ENCODE data around the gene ALG1L2. TPM values are rescaled to one million over a fixed set of nuclear protein-coding genes. Genes with fewer than 3 reads are reported as not detected.
A peak's percentile ranks its signal among the peaks of the same experiment; 100 is the strongest.
"Not testable (repeated sequence)": the region's sequence is repeated elsewhere in the genome, so short reads cannot be mapped to it uniquely, and the experiment has no call there.

The ALG1L2 gene, protein sequence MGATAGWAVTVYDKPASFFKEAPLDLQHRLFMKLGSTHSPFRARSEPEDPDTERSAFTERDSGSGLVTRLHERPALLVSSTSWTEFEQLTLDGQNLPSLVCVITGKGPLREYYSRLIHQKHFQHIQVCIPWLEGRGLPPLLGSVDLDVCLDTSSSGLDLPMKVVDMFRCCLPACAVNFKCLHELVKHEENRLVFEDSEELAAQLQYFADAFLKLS
- total RNA-seq, result not detected
- long read RNA-seq, result 0 reads

GRCh38 chr3:130081351-130081881 lies at the start of gene ALG1L2:
ALG1L2 (plus strand) TSS chr3:130081831; CDS start chr3:130082017, 186 bp downstream.
- H3K27me3 ChIP-seq (ENCODE audit: low read depth), result peaks cover 5% of the 10 kb centered on the region
- H3K36me3 ChIP-seq, result no peaks in the 10 kb centered on the region
- H3K4me3 ChIP-seq, result no peak within 1 kb of the TSS
- intact Hi-C loops (cut with micrococcal nuclease), result no loop called here
- no peak for DNase-seq
- no peaks in the 10 kb centered on the region for H3K4me1 ChIP-seq
- no peak within 1 kb of the TSS for H3K27ac ChIP-seq (replicated peaks)
- TF ChIP-seq CTCF (IDR thresholded peaks at IDR 0.05; ENCODE audit: borderline replicate concordance), result no peak
- no peaks in the 10 kb centered on the region for H3K9me3 ChIP-seq (replicated peaks)

DNA sequence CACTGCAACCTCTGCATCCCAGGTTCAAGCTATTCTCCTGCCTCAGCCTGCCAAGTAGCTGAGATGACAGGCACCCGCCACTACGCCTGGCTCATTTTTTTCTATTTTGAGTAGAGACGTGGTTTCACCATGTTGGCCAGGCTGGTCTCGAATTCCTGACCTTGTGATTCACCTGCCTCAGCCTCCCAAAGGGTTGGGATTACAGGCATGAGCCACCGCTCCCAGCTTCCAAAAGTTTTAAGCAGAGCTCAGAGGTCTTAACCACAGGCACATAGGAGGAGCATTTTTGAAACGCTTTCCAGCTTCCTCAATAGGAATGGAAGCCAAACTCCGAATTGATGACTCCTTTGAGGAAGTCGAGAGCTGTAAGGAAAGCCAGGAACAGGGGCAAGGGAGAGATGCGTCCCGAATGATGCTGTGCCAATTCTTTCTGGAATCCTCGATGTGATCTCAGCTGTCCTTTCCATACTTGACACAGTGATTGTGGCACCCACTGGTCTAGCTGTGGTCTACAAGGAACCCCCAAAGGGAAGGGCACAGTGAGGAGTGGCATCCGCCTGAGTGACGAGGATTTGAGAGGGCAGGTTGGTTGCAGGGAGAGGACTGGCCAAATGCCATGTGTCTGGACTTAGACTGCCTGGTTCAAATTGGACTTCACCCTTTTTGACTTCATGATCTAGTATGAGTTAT lies 44.4 kb upstream of the ALG1L2 start:
- H3K4me1 ChIP-seq; intact Hi-C loops (cut with micrococcal nuclease); H3K27me3 ChIP-seq (ENCODE audit: low read depth); H3K36me3 ChIP-seq; H3K9me3 ChIP-seq (replicated peaks); H3K4me3 ChIP-seq; H3K27ac ChIP-seq (replicated peaks); DNase-seq: not testable (repeated sequence)

DNA sequence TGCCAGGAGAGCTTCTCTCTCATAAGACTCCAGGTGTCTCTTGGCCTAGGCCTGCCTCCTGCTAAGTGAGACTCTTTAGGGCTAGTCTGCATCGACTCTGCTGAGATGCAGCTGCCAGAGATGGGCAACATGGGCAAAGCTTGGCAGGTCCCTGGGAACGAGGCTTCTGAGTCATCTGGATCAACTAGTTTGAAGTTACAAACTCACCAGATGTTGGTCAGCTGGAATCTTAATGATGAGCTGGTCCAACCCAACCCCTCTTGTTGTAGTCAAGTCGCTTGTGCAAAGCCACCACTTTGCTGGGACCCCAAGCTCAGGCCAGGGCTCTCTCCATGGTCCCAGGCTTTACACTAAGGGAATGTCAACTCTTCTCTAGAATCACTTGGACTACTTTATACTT lies 38.9 kb upstream of the ALG1L2 start:
- intact Hi-C loops (cut with micrococcal nuclease); H3K36me3 ChIP-seq: not testable (repeated sequence)

GRCh38 chr3:130043658-130044057 lies 38.0 kb upstream of the ALG1L2 start:
- H3K4me1 ChIP-seq; intact Hi-C loops (cut with micrococcal nuclease); H3K27ac ChIP-seq (replicated peaks); DNase-seq; H3K27me3 ChIP-seq (ENCODE audit: low read depth); H3K9me3 ChIP-seq (replicated peaks); H3K36me3 ChIP-seq; H3K4me3 ChIP-seq: not testable (repeated sequence)

More for the DNA sequence above, 38.9 kb upstream of the ALG1L2 start:
- H3K4me1 ChIP-seq; H3K4me3 ChIP-seq; H3K27ac ChIP-seq (replicated peaks); H3K9me3 ChIP-seq (replicated peaks); H3K27me3 ChIP-seq (ENCODE audit: low read depth); DNase-seq: not testable (repeated sequence)

DNA sequence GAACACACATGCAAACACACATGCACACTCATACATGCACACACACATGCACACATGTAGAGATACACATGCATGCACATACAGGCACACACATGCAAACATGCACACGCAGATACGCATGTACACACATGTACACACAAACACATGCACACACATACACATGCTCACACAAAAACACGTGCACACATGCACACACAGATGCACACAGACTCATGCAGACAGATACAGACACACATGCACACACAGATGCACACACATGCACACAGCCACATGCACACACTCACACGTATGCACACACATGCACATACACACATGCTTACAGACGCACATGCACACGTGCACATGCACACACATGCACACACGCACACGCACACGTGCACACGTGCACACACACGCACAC lies 37.3 kb upstream of the ALG1L2 start:
- Histone ChIP-seq H3K4me1 (no peaks in the 10 kb centered on the region), H3K9me3 (replicated peaks) (no peaks in the 10 kb centered on the region), H3K27ac (replicated peaks) (no peak overlapping the region), H3K27me3 (ENCODE audit: low read depth) (peaks cover 9% of the 10 kb centered on the region), H3K4me3 (no peak overlapping the region), H3K36me3 (no peaks in the 10 kb centered on the region)
- DNase-seq, result no peak
- TF ChIP-seq CTCF (IDR thresholded peaks at IDR 0.05; ENCODE audit: borderline replicate concordance), result no peak
- intact Hi-C loops (cut with micrococcal nuclease), result no loop called here

DNA sequence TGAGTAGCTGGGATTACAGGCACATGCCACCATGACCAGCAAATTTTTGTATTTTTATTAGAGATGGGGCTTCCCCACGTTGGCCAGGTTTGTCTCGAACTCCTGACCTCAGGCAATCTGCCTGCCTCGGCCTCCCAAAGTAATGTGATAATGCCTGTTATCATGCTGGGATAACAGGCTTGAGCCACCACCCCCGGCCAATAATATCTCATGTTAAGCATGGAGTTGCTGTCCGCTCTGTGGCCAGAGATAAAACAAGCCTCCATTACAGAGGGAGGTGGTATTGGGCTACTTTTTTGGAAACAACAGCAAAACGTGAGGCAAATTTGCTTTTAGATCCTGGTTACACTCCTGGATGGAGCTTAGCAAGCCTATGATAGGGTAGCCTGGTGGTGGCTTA lies 32.9 kb upstream of the ALG1L2 start:
- H3K4me3 ChIP-seq, result no peak overlapping the region
- no peak for DNase-seq
- no peaks in the 10 kb centered on the region for H3K36me3 ChIP-seq
- no peaks in the 10 kb centered on the region for H3K4me1 ChIP-seq
- TF ChIP-seq CTCF (IDR thresholded peaks at IDR 0.05; ENCODE audit: borderline replicate concordance), result no peak
- H3K27me3 ChIP-seq (ENCODE audit: low read depth), result no peaks in the 10 kb centered on the region
- no peak overlapping the region for H3K27ac ChIP-seq (replicated peaks)
- intact Hi-C loops (cut with micrococcal nuclease), result no loop called here
- no peaks in the 10 kb centered on the region for H3K9me3 ChIP-seq (replicated peaks)

DNA sequence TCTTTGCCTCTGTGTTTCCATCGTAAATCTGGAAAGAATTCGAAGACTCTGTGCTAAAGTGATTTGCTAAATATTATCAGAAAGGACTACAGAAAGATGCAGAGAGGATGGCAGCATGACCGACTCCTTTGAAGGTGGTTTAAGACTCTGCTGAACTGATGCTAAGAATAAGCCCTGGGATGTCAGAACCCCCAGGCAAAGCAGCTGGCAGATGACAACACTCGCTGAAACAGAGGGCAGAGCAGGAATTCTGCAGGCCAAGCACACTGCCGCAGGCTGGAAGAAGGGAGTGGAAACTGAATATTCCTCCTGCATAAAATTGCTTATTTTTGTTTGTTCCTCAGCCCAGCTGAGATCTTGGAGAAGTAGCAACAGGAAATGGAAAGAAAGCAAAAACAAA lies 29.3 kb upstream of the ALG1L2 start:
- H3K27me3 ChIP-seq (ENCODE audit: low read depth); DNase-seq; H3K4me3 ChIP-seq; intact Hi-C loops (cut with micrococcal nuclease); H3K36me3 ChIP-seq; H3K27ac ChIP-seq (replicated peaks); H3K4me1 ChIP-seq; H3K9me3 ChIP-seq (replicated peaks): not testable (repeated sequence)

GRCh38 chr3:130052965-130053364 lies 28.7 kb upstream of the ALG1L2 start:
- H3K4me1 ChIP-seq; H3K27ac ChIP-seq (replicated peaks); intact Hi-C loops (cut with micrococcal nuclease); H3K9me3 ChIP-seq (replicated peaks); H3K4me3 ChIP-seq; DNase-seq; H3K27me3 ChIP-seq (ENCODE audit: low read depth); H3K36me3 ChIP-seq: not testable (repeated sequence)

DNA sequence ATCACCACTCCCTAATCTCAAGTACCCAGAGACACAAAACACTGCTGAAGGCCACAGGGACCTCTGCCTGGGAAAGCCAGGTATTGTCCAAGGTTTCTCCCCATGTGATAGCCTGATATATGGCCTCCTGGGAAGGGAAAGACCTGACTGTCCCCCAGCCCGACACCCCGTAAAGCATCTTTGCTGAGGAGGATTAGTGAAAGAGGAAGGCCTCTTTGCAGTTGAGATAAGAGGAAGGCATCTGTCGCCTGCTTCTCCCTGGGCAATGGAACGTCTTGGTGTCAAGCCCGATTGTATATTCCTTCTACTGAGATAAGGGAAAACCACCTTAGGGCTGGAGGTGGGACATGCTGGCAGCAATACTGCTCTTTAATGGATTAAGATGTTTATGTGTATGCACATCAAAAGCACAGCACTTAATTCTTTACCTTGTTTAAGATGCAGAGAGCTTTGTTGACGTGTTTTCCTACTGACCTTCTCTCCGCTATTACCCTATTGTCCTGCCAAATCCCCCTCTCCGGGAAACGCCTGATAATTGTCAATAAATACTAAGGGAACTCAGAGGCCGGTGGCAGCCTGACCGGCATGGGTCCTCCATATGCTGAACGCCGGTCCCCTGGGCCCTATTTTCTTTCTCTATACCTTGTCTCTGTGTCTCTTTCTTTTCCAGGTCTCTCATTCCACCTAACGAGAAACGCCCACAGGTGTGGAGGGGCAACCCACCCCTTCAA lies 23.9 kb upstream of the ALG1L2 start:
- intact Hi-C loops (cut with micrococcal nuclease), result not testable (repeated sequence)

DNA sequence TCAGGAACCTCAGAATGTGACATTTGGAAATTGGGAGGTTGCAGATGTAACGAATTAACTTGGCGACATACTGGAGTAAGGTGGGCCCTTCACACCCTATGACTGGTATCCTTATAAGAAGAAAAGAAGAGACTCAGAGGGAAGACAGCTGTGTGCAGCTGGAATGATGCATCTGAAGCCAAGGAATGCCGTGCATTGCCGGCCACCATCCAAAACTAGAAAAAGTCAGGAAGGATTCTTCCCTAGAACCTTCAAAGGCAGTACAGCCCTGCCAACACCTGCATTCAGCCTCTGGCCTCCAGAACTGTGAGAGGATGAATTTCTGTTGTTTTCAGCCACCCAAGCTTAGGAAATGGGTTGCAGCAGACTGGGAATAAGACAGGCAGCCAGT lies 23.4 kb upstream of the ALG1L2 start:
- H3K4me1 ChIP-seq; H3K36me3 ChIP-seq; DNase-seq; intact Hi-C loops (cut with micrococcal nuclease); H3K27me3 ChIP-seq (ENCODE audit: low read depth); H3K4me3 ChIP-seq; H3K9me3 ChIP-seq (replicated peaks): not testable (repeated sequence)
- H3K27ac ChIP-seq (replicated peaks), result peak overlapping the region; percentile 33

More for the DNA sequence above, 23.9 kb upstream of the ALG1L2 start:
- H3K4me3 ChIP-seq; H3K9me3 ChIP-seq (replicated peaks); DNase-seq; H3K36me3 ChIP-seq; H3K4me1 ChIP-seq; H3K27ac ChIP-seq (replicated peaks); H3K27me3 ChIP-seq (ENCODE audit: low read depth): not testable (repeated sequence)
